GM12878 (cell line): ENCODE data around the gene PIGQ.

Experiments used
- ESRRA ChIP-seq: IDR thresholded peaks from 2 replicates; pipeline ENCODE4 v1.6.1; 2012; ENCODE audit warnings: mild to moderate bottlenecking, low read length, improper control_type of control experiment
- EZH2 ChIP-seq: IDR thresholded peaks from 2 replicates; pipeline ENCODE4 v1.6.1; 2012; ENCODE audit warnings: low read depth, mild to moderate bottlenecking, control low read depth, inconsistent platforms, low read length, borderline replicate concordance; ENCODE audit not compliant: control insufficient read depth
- MXI1 ChIP-seq: fragments of 150-350 bp; IDR thresholded peaks from 2 replicates; pipeline ENCODE4 v1.6.1; 2011; ENCODE audit warnings: low read depth, mild to moderate bottlenecking, inconsistent platforms, low read length, improper control_type of control experiment
- POLR2A ChIP-seq: IDR thresholded peaks from 2 replicates; pipeline ENCODE4 v1.6.1; 2011; ENCODE audit warnings: low read depth, mild to moderate bottlenecking, low read length
- RFX5 ChIP-seq: IDR thresholded peaks from 2 replicates; pipeline ENCODE4 v1.6.1; 2011; ENCODE audit warnings: low read depth, low read length, improper control_type of control experiment
- TF ChIP-seq, protein P1 (sequence below), 3 experiments: IDR thresholded peaks in 2 of 3; conservative IDR thresholded peaks in 1 of 3; 2 replicates each; pipeline ENCODE4 v1.5.1; 2011; ENCODE audit warnings: low read depth in 3 of 3, low read length in 3 of 3, mild to moderate bottlenecking in 3 of 3, control low read depth in 2 of 3, moderate library complexity in 2 of 3, inconsistent platforms in 1 of 3, mixed read lengths in 1 of 3; ENCODE audit not compliant: control insufficient read depth in 2 of 3, insufficient read depth in 1 of 3; ENCODE audit errors: extremely low read depth in 1 of 3
- TF ChIP-seq, protein P2 (sequence below): fragments of 450-650 bp; formaldehyde crosslinking; IDR thresholded peaks from 2 replicates; pipeline ENCODE4 v1.5.0; 2022; ENCODE audit warnings: mild to moderate bottlenecking, missing genetic modification characterization

DNA sequence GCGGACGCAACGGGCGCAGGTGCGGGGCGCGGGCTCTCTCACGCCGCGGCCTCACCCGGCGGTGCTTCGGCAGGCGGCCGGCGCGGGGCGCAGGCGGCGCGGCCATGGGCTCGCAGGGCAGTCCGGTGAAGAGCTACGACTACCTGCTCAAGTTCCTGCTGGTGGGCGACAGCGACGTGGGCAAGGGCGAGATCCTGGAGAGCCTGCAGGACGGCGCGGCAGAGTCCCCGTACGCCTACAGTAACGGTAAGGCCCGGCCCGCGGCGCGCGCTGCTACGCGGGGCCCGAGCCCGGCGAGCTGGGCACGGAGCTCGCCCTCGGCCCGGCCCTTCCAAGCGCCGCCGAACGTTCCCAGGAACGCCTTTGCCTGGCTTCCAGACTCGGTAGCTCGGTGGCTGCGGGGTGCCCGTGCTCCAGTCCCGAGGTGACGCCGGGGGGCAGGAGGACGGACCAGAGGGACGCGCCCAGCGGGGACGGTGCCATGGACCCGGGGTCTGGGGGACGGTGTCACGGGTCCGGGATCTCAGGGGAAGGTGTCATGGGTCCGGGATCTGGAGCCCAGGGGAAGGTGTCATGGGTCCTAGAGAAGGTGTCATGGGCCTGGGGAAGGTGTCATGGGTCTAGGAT is 20.5 kb downstream of the PIGQ start:
- TF ChIP-seq MXI1 (no peak), POLR2A (no peak), ESRRA (no peak), RFX5 (no peak), EZH2 (no peak)
- TF ChIP-seq, protein P1, sequence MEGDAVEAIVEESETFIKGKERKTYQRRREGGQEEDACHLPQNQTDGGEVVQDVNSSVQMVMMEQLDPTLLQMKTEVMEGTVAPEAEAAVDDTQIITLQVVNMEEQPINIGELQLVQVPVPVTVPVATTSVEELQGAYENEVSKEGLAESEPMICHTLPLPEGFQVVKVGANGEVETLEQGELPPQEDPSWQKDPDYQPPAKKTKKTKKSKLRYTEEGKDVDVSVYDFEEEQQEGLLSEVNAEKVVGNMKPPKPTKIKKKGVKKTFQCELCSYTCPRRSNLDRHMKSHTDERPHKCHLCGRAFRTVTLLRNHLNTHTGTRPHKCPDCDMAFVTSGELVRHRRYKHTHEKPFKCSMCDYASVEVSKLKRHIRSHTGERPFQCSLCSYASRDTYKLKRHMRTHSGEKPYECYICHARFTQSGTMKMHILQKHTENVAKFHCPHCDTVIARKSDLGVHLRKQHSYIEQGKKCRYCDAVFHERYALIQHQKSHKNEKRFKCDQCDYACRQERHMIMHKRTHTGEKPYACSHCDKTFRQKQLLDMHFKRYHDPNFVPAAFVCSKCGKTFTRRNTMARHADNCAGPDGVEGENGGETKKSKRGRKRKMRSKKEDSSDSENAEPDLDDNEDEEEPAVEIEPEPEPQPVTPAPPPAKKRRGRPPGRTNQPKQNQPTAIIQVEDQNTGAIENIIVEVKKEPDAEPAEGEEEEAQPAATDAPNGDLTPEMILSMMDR (IDR thresholded peaks at IDR 0.05 in 2 of 3, conservative IDR thresholded peaks at IDR 0.05 in 1 of 3; ENCODE audit: control insufficient read depth in 2 of 3, extremely low read depth in 1 of 3, insufficient read depth in 1 of 3, low read depth in 3 of 3, low read length in 3 of 3): no peak
- TF ChIP-seq, protein P2, sequence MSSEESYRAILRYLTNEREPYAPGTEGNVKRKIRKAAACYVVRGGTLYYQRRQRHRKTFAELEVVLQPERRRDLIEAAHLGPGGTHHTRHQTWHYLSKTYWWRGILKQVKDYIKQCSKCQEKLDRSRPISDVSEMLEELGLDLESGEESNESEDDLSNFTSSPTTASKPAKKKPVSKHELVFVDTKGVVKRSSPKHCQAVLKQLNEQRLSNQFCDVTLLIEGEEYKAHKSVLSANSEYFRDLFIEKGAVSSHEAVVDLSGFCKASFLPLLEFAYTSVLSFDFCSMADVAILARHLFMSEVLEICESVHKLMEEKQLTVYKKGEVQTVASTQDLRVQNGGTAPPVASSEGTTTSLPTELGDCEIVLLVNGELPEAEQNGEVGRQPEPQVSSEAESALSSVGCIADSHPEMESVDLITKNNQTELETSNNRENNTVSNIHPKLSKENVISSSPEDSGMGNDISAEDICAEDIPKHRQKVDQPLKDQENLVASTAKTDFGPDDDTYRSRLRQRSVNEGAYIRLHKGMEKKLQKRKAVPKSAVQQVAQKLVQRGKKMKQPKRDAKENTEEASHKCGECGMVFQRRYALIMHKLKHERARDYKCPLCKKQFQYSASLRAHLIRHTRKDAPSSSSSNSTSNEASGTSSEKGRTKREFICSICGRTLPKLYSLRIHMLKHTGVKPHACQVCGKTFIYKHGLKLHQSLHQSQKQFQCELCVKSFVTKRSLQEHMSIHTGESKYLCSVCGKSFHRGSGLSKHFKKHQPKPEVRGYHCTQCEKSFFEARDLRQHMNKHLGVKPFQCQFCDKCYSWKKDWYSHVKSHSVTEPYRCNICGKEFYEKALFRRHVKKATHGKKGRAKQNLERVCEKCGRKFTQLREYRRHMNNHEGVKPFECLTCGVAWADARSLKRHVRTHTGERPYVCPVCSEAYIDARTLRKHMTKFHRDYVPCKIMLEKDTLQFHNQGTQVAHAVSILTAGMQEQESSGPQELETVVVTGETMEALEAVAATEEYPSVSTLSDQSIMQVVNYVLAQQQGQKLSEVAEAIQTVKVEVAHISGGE: no peak
